Epithelial cell of proximal tubule (primary cell): ENCODE measurements around the gene ING3. TPM values are rescaled to one million over a fixed set of nuclear protein-coding genes. Genes with fewer than 3 reads are reported as not detected.

ENCODE experiments used
- DNase-seq: peaks from one replicate; pipeline ENCODE4 v3.0.0-alpha.2; 2011; ENCODE audit warnings: low read depth
- H3K4me3 ChIP-seq: 2 replicates; pipeline ENCODE4 v1.5.1; 2011; ENCODE audit warnings: low read depth, mild to moderate bottlenecking, low read length
- CTCF ChIP-seq: conservative IDR thresholded peaks from 2 replicates; pipeline ENCODE4 v1.5.1; 2012; ENCODE audit warnings: low read depth, mild to moderate bottlenecking, low read length
- total RNA-seq: library from RNA; depleted of rRNA; stranded (reverse); fragments of >200 nt; gene quantifications from 2 replicates; pipeline ENCODE4 v1.2.3, GENCODE V29; 2015

The ING3 gene
- total RNA-seq, 1 donor from 2014 or later = 11.0 TPM

GRCh38 chr7:120961638-120962173 is 11.1 kb downstream of the ING3 start:
- no peak for TF ChIP-seq CTCF
- H3K4me3 ChIP-seq = no peak overlapping the region
- no peak for DNase-seq

DNA sequence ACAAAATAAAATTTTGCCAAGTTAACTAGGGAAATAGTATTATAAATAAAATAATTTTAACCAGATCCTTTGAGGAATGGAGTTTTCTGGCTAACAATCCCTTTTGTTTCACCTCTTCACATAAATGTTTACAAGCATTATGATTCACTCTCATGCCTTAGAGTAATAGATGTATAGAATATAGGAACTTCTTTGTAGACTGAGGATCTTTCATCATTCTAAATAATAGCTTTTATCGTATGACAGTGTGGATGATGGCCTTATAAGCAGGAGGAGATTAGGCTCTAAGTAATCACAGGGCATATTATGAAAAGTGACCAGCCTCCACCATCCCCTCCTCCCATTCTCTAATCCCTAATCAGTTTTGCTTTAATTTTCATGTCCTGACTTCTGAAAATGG is 13.5 kb downstream of the ING3 start:
- DNase-seq = no peak
- no peak for TF ChIP-seq CTCF
- no peak overlapping the region for H3K4me3 ChIP-seq

DNA sequence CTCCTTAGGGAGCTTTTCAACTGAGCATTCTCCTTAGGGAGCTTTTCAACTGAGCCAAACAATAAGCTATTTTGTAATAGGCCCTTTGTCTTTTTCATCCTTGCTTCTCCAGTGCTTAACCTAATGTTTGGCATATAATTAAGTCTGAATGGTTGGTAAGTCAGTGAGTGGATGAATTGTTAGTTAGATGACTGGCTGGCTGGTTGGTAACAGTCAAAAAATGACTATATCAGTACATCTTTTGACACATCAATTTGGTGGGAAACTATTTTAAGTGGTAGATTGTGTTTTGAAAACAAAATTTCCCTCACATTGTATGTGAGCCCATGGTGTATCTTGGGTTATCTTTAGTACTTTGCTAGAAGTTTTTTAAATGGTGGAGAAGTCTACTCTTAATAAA is 16.4 kb downstream of the ING3 start:
- DNase-seq = no peak
- no peak for TF ChIP-seq CTCF
- H3K4me3 ChIP-seq = no peak overlapping the region

- DNase-seq = no peak
- no peak overlapping the region for H3K4me3 ChIP-seq
- no peak for TF ChIP-seq CTCF
Measured at GRCh38 chr7:120973849-120974248, 23.3 kb downstream of the ING3 start.

DNA sequence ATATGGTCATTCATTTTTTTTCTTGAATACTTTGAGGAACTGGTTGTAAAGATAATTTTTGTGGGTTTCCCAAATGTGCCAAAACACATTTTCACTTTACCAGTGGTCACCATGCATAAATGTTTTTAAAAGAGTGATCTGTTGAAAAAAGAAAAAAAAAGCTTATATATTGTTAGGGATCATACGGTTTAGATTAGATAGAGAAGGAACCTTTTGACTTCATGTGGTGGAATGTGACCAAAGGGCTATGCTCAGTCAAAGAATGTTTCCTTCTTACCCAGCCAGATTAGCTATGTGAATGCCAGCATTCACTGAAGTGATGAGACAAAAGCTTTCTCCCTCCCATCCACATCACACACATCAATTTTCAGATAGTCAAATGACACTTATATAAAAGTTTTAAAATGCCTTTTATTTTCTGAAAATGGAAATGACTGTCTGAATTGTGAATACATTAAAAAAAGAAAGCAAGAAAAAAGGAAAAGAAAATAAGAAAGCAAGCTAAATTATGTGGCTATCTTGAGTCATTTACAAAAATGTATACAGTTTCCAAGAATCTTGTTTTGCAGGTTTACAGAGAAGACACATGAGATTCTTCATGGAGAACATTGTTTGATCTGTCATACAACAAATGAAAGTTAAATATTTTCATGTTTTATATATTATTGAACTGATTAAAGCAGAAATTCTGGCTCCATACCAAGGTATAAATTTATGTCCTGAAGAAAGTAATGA is 29.4 kb downstream of the ING3 start:
- no peak for TF ChIP-seq CTCF
- no peak overlapping the region for H3K4me3 ChIP-seq
- DNase-seq = no peak

DNA sequence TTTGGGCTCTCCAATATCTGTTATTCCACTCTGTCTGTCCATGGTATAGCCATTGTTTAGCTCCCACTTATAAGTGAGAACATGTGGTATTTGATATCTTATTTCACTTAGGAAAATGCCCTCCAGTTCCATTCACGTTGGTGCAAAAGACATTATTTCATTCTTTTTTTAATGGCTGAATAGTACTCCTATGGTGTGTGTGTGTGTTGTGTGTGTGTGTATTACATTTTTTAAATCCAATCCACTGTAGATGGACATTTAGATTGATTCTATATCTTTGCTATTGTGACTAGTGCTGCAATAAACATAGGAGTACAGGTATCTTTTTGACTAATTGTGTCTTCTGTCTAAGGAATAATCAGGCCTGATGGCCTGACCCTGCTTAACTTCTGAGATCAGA is 30.5 kb downstream of the ING3 start:
- H3K4me3 ChIP-seq = no peak overlapping the region
- DNase-seq = no peak
- TF ChIP-seq CTCF = no peak
